ENCODE results near the gene CLNK. TPM values are rescaled to one million over a fixed set of nuclear protein-coding genes. Genes with fewer than 3 reads are reported as not detected.

CLNK gene
- total and polyA plus RNA-seq, 4 donors = under 0.01 to 0.01 (median under 0.01) TPM; not detected in 1

GRCh38 chr4:10721616-10722015 is 37.0 kb upstream of the CLNK start (continued):
- TF ChIP-seq REST (IDR thresholded peaks at IDR 0.05) (no peak), TAF1 (conservative IDR thresholded peaks at IDR 0.05) (no peak), FOXA1 (IDR thresholded peaks at IDR 0.05) (no peak)

- H3K4me3 ChIP-seq (ENCODE audit: low read depth in 1 of 3, low read length in 3 of 3) = no peak overlapping the region
- H3K4me1 ChIP-seq (ENCODE audit: control insufficient read depth in 4 of 4, insufficient read depth in 4 of 4, low read length in 3 of 4) = no peaks in the 10 kb centered on the region
- DNase-seq (ENCODE audit: low spot score) = no peak
- H3K36me3 ChIP-seq (ENCODE audit: control insufficient read depth in 4 of 4, insufficient read depth in 3 of 4, low read depth in 1 of 4, low read length in 3 of 4) = peaks cover 0 to 2% (median 0%) of the 10 kb centered on the region in 4 donors
- WGBS = 67% methylated on average over 2 of the region's 2 CpGs
- H3K27ac ChIP-seq (ENCODE audit: low read depth in 1 of 2, low read length in 2 of 2) = no peak overlapping the region
- TF ChIP-seq CTCF (IDR thresholded peaks at IDR 0.05; ENCODE audit: low read depth, low read length, missing input control) (no peak), TAF1 (conservative IDR thresholded peaks at IDR 0.05) (no peak), SP1 (IDR thresholded peaks at IDR 0.05) (no peak), NR2F2 (IDR thresholded peaks at IDR 0.05) (no peak), GABPA (IDR thresholded peaks at IDR 0.05 in 1 of 2, conservative IDR thresholded peaks at IDR 0.05 in 1 of 2) (no peak), FOXA2 (IDR thresholded peaks at IDR 0.05) (no peak), REST (IDR thresholded peaks at IDR 0.05) (no peak)
- H3K9ac ChIP-seq (ENCODE audit: low read depth in 1 of 2, low read length in 2 of 2) = no peak overlapping the region
- H3K27me3 ChIP-seq (ENCODE audit: control insufficient read depth in 4 of 4, insufficient read depth in 4 of 4, low read length in 3 of 4) = no peaks in the 10 kb centered on the region
- H3K9me3 ChIP-seq (ENCODE audit: control insufficient read depth in 4 of 4, low read length in 3 of 4) = peaks cover 3 to 11% (median 4%) of the 10 kb centered on the region in 4 donors
These were observed 31.6 kb upstream of the CLNK start for GRCh38 chr4:10716163-10716562.

GRCh38 chr4:10715696-10716095 is 31.1 kb upstream of the CLNK start:
- H3K27me3 ChIP-seq (ENCODE audit: control insufficient read depth in 4 of 4, insufficient read depth in 4 of 4, low read length in 3 of 4) = no peaks in the 10 kb centered on the region
- no peak overlapping the region for H3K4me3 ChIP-seq (ENCODE audit: low read depth in 1 of 3, low read length in 3 of 3)
- DNase-seq (ENCODE audit: low spot score) = no peak
- peaks cover 0 to 2% (median 0%) of the 10 kb centered on the region in 4 donors for H3K36me3 ChIP-seq (ENCODE audit: control insufficient read depth in 4 of 4, insufficient read depth in 3 of 4, low read depth in 1 of 4, low read length in 3 of 4)
- no peaks in the 10 kb centered on the region for H3K4me1 ChIP-seq (ENCODE audit: control insufficient read depth in 4 of 4, insufficient read depth in 4 of 4, low read length in 3 of 4)
- WGBS = 58% methylated on average over 5 of the region's 5 CpGs
- no peak overlapping the region for H3K9ac ChIP-seq (ENCODE audit: low read depth in 1 of 2, low read length in 2 of 2)
- no peak overlapping the region for H3K27ac ChIP-seq (ENCODE audit: low read depth in 1 of 2, low read length in 2 of 2)
- peaks cover 3 to 11% (median 4%) of the 10 kb centered on the region in 4 donors for H3K9me3 ChIP-seq (ENCODE audit: control insufficient read depth in 4 of 4, low read length in 3 of 4)
- no peak for TF ChIP-seq HNF4G (IDR thresholded peaks at IDR 0.05)
- no peak for TF ChIP-seq NR2F2 (IDR thresholded peaks at IDR 0.05)
- no peak for TF ChIP-seq MAX (IDR thresholded peaks at IDR 0.05)
- TF ChIP-seq YY1 (IDR thresholded peaks at IDR 0.05) = no peak
- TF ChIP-seq ZBTB33 (IDR thresholded peaks at IDR 0.05) = no peak
- no peak for TF ChIP-seq JUND (IDR thresholded peaks at IDR 0.05)
- no peak for TF ChIP-seq TAF1 (conservative IDR thresholded peaks at IDR 0.05)
- TF ChIP-seq RXRA (IDR thresholded peaks at IDR 0.05) = no peak
- TF ChIP-seq RAD21 (IDR thresholded peaks at IDR 0.05) = no peak
- TF ChIP-seq SP1 (IDR thresholded peaks at IDR 0.05) = no peak
- no peak for TF ChIP-seq EGR1 (IDR thresholded peaks at IDR 0.05; ENCODE audit: low read depth in 2 of 2)
- TF ChIP-seq GABPA (IDR thresholded peaks at IDR 0.05 in 1 of 2, conservative IDR thresholded peaks at IDR 0.05 in 1 of 2) = no peak
